Hematopoietic multipotent progenitor cell treated with erythropoietin and hydrocortisone succinate and interleukin-3 and kit ligand, for 6 days (in vitro differentiated cells): ENCODE data around the gene NFATC2IP.

Source experiments
- DNase-seq: peaks from one replicate; pipeline ENCODE4 v3.0.0-alpha.2; 2015

Gene NFATC2IP

GRCh38 chr16:29000019-29000418 is 49.3 kb downstream of the NFATC2IP start:
- no peak for DNase-seq

- DNase-seq: peak; percentile 50
These were observed 53.9 kb downstream of the NFATC2IP start for GRCh38 chr16:29004496-29005139.

DNA sequence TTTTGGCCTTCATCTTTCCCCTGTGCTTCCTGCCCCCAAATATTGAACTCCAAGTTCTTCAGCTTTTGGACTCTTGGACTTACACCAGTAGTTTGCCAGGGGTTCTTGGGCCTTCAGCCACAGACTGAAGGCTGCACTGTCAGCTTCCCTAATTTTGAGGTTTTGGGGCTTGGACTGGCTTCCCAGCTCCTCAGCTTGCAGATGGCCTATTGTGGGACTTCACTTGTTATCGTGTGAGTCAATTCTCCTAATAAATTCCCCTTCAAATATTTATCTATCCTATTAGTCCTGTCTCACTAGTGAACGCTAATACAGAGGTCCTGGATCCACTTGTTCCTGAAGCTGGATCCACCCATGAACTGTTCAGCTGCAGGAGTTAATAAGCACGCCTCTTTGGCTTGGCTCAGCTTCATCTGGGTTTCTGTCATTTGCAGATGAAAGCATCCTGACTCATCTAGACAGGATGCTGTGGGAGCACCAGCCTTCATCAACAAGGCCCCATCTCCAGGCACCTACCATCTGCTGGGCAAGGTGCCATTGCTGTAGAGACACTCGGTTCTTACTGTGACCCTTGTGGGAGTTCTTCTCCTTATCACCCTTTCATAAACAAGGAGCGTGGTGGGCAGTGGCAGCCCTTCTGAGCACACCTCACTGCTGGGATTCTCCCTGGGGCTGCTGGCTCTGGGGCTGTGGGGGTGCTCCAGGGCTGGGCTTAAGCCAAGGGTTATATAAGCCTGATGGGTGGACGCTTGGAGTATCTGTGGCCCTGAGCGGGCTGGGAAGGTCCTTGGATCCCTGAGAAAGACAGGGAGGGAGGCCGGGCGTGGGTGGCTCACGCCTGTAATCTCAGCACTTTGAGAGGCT is 57.2 kb downstream of the NFATC2IP start:
- DNase-seq: peak; percentile 95

GRCh38 chr16:29009050-29009837 is 58.5 kb downstream of the NFATC2IP start:
- DNase-seq: peak; percentile 98

DNA sequence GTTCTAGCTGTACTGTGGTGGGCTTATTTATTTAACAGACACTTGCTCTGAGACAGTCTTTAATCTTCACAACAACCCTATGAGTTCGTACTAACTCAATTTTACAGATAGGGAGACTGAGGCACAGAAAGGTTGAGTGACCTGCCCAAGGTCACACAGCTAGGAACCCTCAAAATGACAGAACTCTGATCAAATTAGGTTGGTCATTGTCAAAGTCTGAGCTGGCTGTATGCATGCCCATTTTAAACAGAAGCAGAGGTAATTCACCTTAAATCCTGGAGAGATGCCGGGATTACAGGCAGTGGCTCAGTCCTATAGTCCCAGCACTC is 59.1 kb downstream of the NFATC2IP start:
- DNase-seq: no peak

GRCh38 chr16:29011112-29011511 is 60.4 kb downstream of the NFATC2IP start:
- peak; percentile 72 for DNase-seq

DNA sequence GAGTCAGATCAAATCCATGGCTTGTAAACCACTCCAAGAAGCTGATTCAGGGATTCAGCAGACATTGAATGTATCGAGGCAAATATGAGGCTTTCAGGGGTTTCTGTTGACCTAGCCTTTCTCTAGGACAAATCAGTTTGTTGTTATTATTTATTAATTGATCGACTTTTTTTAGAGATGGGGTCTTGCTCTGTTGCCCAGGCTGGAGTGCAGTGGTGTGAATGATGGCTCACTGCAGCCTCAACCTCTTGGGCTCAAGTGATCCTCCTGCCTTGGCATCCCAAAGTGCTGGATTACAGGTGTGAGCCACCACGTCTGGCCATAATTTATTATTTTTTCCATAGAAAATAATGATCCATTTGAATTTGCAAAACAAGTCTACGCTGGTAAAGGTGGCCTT is 61.1 kb downstream of the NFATC2IP start:
- DNase-seq: no peak

DNA sequence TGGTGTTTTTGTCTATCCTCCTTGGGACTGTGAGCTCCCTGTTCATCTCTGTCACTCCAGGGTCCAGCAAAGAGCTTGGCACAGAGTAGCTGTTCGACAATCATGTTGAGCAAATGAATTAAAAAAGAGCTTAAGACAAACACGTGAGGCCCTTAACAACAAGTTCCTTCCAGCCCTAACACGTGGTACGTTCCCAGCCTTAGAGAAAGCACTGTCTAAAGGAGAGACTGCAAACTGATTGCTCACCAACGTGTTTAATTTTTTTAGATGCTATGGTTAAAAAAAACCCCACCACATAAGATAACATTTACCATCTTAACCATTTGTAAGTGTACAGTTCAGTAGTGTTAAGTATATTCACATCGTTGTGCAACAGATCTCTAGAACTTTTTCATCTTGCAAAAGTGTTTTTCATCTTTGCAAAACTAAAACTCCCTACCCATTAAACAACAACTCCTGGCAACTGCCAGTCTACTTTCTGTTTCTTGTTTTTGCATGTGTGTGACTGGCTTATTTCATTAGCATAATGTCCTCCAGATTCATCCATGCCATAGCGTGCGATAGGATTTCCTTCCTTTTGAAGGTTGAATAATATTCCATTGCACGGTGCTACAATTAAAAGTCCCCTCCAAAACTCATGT is 62.3 kb downstream of the NFATC2IP start:
- peak; percentile 83 for DNase-seq

GRCh38 chr16:29014561-29015069 is 63.9 kb downstream of the NFATC2IP start:
- no peak for DNase-seq
